BJ (cell line): Measurements from ENCODE around the gene VPS18. TPM values are rescaled to one million over a fixed set of nuclear protein-coding genes. Genes with fewer than 3 reads are reported as not detected.

Source experiments
- CTCF ChIA-PET: fragments of 350-600 bp; formaldehyde crosslinking; extraction: SDS; loops from one replicate; lab custom pipeline; 2021; ENCODE audit warnings: antibody characterized with exemption, inconsistent platforms; lab: Yijun Ruan, JAX
- POLR2A ChIA-PET: fragments of 300-600 bp; sonication (Branson Sonifier 250); formaldehyde crosslinking; extraction: SDS; loops from one replicate; lab custom pipeline; 2021; ENCODE audit warnings: antibody characterized with exemption; lab: Charles Lee
- DNase-seq: peaks from one replicate; pipeline ENCODE4 v3.0.0-alpha.2; 2011; ENCODE audit warnings: low read depth
- H3K27me3 ChIP-seq: 2 replicates; pipeline ENCODE4 v1.6.0; 2011; ENCODE audit warnings: low read length; ENCODE audit not compliant: control insufficient read depth, insufficient read depth
- H3K36me3 ChIP-seq: 2 replicates; pipeline ENCODE4 v1.5.1; 2011; ENCODE audit warnings: low read length; ENCODE audit not compliant: control insufficient read depth, insufficient read depth
- H3K4me3 ChIP-seq: 2 replicates; pipeline ENCODE4 v1.5.1; 2011; ENCODE audit warnings: low read depth, mild to moderate bottlenecking, control low read depth, low read length
- CTCF ChIP-seq: IDR thresholded peaks from 2 replicates; pipeline ENCODE4 v1.5.1; 2011; ENCODE audit warnings: low read depth, mild to moderate bottlenecking, control low read depth, inconsistent platforms, low read length, moderate library complexity; ENCODE audit not compliant: insufficient read depth
- polyA plus RNA-seq: library from polyadenylated mRNA; depleted of rRNA; stranded (reverse); fragments of >200 nt; gene quantifications from 2 replicates; pipeline ENCODE4 v1.2.3, GENCODE V29; 2011

VPS18 gene
- polyA plus RNA-seq, 1 experiment = 28.4 TPM

- H3K36me3 ChIP-seq = no peaks in the 10 kb centered on the region
- no peak overlapping the region for H3K4me3 ChIP-seq
- POLR2A ChIA-PET = no interaction called here
- CTCF ChIA-PET = interaction anchor here (0.9 to 10.1 kb wide), 6 partner anchors 9 to 110 kb away, joined by 3 to 309 read pairs (median 13); no protein-coding TSS in a partner anchor
- TF ChIP-seq CTCF = no peak
- no peaks in the 10 kb centered on the region for H3K27me3 ChIP-seq
- DNase-seq = no peak
These were observed 17.4 kb downstream of the VPS18 start for GRCh38 chr15:40911693-40912092.

GRCh38 chr15:40912478-40912877 is 18.2 kb downstream of the VPS18 start:
- POLR2A ChIA-PET = no interaction called here
- no peak for DNase-seq

GRCh38 chr15:40914013-40914412 is 19.8 kb downstream of the VPS18 start:
- CTCF ChIA-PET = interaction anchor here (1.1 kb wide), 1 partner anchor 8 kb away, joined by 6 read pairs; no protein-coding TSS in a partner anchor
- no peak for TF ChIP-seq CTCF
- H3K27me3 ChIP-seq = no peaks in the 10 kb centered on the region
- POLR2A ChIA-PET = no interaction called here
- H3K4me3 ChIP-seq = no peak overlapping the region
- no peaks in the 10 kb centered on the region for H3K36me3 ChIP-seq
- DNase-seq = no peak

More at GRCh38 chr15:40912478-40912877, 18.2 kb downstream of the VPS18 start:
- no peaks in the 10 kb centered on the region for H3K27me3 ChIP-seq
- no peak for TF ChIP-seq CTCF
- CTCF ChIA-PET = interaction anchor here (0.9 to 4.5 kb wide), 4 partner anchors 15 to 109 kb away, joined by 3 to 43 read pairs (median 13); no protein-coding TSS in a partner anchor
- no peak overlapping the region for H3K4me3 ChIP-seq
- H3K36me3 ChIP-seq = no peaks in the 10 kb centered on the region

- POLR2A ChIA-PET = no interaction called here
These were observed 20.2 kb downstream of the VPS18 start for GRCh38 chr15:40914486-40914885.

More at GRCh38 chr15:40914486-40914885, 20.2 kb downstream of the VPS18 start:
- CTCF ChIA-PET = interaction anchor here (1.0 to 2.2 kb wide), 5 partner anchors 9 to 316 kb away, joined by 3 to 6 read pairs (median 4); partner anchors contain the start of genes CHP1, DLL4 and EXD1
- H3K27me3 ChIP-seq = no peaks in the 10 kb centered on the region
- no peak for TF ChIP-seq CTCF
- DNase-seq = no peak
- H3K36me3 ChIP-seq = no peaks in the 10 kb centered on the region
- H3K4me3 ChIP-seq = no peak overlapping the region
